ENCODE measurements around the gene SKIDA1. TPM values are rescaled to one million over a fixed set of nuclear protein-coding genes. Genes with fewer than 3 reads are reported as not detected.
A peak's percentile ranks its signal among the peaks of the same experiment; 100 is the strongest.

The SKIDA1 gene
- total RNA-seq, 1 donor from 2014 or later = 3.0 TPM

DNA sequence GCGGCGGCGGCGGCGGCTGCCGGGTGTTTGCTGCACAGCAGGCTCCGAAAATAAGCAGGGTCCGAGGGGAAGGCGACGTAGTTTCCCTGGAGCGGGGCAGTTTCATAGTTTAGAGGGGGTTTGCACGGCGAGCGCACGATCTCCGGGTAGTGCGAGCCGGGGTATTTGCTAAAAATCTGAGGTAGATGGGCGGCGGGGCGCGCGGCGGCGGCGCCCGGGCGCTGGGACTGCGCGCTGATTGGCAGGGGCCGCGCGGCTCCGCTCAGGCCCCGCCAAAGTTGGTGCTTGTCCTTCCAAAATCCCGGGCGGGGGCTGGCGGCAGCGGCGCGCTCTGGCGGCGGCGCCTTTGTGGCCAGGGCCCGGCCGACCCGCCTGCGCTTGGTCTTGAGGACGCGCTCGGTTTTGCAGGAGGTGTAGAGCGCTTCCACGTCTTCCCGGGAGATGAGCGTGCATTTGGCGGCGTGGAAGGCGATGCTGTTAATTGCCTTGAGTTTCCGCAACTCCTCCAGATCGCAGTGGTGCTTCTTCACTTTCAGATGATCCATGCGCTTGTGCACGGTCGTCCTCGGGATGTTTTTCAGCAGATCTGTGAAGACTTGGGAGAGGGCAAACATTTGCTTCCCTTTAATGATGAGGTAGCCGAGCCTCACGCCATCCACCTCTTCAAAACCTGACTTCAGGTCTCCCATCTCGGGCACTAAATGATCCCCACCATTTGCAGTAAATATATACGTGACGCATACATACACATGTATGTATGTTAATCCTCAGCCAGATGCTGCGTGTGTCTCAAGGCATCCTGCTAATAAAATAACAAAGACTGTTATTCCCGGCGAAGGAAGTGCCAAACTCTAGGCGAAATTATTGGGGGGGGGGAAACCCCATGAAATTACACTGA is 8.1 kb downstream of the SKIDA1 start:
- DNase-seq = peak; percentile 81

DNA sequence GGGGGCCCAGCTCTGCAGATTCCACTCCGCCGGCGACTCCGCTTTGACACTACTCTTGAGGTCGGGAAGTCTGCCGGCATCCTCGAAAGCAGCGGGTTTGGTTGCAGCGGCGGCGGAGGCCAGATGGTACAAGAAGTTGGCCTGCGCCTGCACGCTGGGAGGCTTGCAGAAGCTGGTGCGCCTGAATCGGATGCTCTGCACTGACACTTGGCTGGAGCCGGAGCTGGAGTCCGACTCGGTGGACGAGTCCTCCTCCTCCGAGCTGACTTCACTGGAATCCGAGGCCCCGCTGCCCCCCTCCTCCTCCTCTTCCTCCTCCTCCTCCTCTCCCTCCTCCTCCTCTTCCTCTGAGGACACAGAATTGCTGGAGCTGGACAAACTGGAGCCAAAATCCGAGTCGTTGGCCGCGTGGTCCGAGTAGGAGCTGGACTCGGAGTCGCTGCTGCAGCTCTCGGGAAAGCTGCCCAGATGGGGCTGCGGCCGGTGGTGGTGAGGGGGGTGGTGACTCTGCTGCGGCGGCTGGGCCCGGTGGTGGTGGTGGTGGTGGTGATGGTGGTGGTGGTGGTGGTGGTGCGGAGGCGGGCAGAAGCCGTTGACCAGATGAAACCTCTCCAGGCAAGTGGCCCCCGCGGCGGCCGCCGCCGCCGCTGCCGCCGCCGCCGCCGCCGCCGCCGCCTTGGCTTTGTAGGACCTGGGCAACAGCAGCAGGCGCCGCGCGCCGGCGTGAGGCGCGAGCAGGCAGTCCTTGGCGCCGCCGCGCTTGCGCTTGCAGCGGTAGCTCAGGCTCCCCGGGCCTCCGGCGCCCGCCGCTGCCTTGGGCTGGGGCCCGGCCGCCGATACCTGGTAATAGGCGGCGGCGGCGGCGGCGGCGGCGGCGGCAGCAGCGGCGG is 9.0 kb downstream of the SKIDA1 start:
- peak; percentile 75 for DNase-seq

DNA sequence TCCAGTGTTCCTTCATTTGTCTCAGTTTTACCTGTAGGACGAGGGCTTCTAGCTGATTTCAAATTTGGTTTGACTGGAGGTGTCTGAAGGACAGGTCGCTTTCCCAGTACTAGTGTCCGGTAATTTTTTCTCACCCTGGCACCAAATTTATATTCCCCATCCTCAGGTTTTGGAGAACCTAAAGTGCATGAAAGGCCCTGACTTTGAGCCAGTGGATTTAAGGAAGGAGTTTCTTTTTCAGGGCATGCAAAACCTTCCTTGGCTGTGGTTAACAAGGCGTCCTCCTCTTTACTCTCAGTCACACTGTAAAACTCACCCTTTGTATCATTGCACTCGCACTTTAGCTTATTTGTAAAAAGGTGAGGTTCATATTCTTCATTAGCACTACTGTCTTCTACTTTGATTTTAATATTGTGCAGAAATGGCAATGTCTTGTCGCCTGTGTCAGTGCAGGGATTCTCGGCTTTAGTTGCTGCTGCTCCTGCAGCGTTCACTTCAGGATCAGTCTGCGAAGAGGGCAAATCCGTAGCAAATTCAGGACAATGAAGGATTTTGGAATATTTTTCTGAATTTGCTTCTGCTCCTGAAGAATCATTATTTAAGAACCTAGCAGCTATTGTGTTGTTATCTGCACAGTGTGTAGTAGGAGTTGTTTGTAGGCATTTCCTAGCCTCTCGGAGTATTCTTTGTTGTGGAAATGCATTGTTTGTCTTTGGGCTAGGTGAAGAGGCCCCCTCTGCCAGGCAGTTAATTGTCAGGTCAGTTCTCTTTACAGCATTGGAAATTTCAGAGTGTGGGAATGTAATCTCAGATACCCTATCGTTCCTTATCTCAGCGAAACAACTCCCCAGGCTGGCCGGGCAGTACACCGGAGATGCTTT is 9.9 kb downstream of the SKIDA1 start:
- peak; percentile 60 for DNase-seq

DNA sequence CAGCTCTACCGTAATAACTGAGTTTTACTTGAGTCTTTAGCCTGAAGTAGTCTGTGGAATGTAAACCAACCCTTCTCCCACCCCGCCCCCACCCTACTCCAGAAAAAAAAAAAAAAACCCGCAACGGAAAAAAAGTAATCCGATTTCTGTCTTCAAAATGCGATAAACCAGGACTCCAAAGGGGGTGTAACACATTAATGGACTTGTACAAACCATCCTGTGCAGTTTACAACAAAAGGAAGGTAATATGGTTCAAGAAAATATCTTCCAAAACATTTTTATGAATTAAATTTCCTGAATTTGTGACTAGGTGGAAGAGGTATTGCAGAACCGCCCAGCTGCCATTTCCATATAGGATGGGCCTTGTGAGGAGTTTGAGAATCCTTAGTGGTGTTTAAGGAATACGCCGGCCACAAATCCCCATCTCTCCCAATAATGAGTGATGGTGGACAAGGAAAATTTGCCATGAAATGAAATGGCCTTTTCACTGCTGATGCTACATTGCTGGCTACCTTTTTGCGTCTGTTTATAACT is 10.6 kb downstream of the SKIDA1 start:
- peak; percentile 69 for DNase-seq

DNA sequence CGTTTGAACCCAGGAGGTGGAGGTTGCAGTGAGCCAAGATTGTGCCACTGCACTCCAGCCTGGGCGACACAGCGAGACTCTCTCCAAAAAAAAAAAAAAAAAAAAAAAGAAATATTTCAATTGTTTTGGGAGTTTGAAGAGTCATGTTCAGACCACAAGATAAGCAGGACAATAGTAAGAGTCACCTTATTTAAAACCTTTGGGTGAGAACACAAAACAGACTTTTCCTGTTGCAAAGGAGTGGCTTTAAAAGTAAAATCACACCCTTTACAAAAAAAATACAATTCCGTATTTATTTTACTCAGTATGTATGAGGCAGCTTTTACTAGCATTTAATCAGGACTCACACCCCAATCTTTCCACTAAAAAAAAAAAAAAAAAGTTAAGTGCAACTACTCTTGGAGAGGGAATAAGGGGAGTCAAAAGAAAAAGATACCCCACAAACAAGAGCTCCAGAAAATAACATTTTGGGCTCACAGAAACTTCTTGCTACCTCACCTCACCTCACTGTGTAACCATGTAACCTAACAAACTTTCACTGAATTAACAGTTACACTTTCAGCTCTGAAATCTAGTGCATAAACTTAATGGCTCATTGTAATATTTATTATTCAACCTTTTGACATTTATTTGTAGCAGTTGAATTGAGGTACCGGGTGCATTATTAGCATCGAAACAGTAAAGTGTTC is 11.2 kb downstream of the SKIDA1 start:
- DNase-seq = peak; percentile 22

DNA sequence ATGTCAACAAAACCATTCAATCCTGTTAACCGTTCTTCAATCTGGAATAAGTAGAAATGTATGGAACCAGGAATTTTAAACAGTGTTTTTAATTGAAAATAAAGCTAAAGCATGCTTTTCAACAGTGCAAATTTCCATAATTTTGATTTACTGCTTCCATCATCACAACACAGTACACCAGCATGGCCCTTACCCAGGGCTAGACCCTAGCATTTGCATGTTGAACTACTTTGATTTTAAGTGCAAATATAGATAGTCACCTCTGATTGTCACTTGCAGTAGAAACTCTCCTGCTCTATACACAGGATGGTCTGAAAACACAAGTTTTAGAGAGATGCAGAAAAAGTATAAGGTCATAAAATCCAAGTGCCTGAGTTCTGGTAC is 12.1 kb downstream of the SKIDA1 start:
- peak; percentile 24 for DNase-seq

DNA sequence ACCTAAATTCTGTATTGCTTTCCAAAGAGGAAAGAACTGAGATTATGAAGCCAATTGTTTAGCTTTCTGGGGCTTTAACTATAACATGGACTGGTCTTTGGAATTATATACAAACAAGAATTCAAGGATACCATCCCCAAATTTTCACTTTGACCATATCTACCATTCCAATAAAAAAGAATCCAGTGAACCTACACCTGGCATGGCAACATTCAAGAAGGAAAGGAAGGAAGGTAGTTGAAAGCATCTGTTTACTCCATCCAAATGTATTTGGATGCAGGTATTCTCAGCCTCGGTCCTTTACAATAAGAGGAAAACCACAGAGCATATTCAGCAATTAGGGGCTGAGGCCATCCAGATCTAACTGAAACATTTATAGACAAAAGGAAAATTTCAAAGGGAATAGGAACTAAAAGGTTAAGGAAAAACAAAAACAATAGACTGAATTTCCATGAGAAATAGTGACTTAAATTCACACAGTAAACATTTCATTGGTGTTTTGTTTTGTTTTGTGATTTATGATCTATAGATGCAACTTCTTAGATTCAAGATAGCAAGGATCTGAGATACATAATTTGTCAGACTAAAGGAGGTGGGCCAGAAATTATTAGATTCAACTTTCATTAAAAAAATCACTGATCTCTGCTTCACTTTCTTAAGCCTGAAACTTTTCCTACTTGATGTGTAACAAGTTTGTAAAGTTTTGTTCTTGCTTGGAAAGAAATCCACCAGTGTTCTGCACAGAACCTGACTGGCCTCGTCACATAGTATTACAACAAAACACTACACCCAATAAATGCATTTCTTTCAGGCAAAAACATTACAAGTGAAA is 12.7 kb downstream of the SKIDA1 start:
- peak; percentile 40 for DNase-seq

DNA sequence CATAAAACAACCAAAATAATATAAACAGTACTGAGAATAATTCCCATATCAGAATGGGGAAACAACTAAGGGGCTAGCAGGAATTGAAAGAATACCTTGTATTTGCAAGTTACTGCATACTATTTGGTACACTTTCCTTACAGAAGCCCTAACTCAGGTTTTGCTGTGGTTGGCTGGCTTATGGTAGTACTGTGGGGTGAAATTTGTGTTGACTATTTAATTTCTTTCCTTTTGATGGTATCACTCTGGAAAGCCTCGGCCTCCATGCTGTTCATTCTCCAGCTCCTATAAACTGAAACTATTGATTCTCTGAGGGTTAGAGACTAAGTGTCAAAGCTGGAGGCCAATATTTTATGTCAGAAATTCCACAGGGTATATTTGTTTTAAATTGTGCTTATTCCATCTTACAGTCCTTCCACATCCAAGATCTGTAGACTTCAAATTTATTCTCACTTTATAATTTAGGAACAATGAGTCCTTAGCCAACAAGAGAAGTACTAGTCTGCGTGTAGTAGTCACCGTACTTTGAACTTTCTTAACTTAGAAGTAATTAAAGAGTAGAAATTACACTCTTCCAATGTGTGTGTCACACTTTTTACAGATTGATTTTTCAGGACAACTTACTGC is 13.4 kb downstream of the SKIDA1 start:
- DNase-seq = peak; percentile 45

DNA sequence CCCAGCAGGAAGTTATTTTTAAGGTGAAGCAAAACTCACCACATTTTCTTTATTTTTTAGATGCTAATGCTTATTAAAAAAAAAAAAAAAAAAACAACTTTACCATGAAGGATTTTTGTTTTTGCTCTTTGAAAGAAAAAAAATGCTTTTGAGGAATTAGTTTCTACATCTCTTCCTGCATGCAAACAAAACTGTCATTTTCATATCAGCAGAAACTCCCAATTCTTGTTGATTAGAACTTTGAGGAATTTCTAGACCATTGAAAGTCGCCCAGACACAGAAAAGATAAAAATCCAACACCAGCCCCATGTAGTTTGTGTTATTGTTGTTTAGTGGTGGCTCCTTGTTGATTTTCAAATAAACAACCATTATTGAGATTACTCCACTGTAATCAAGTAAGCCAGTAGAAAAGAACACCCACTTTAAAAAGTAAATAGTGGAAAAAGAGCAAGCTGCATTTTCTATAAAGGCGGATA is 14.3 kb downstream of the SKIDA1 start:
- DNase-seq = peak; percentile 41

DNA sequence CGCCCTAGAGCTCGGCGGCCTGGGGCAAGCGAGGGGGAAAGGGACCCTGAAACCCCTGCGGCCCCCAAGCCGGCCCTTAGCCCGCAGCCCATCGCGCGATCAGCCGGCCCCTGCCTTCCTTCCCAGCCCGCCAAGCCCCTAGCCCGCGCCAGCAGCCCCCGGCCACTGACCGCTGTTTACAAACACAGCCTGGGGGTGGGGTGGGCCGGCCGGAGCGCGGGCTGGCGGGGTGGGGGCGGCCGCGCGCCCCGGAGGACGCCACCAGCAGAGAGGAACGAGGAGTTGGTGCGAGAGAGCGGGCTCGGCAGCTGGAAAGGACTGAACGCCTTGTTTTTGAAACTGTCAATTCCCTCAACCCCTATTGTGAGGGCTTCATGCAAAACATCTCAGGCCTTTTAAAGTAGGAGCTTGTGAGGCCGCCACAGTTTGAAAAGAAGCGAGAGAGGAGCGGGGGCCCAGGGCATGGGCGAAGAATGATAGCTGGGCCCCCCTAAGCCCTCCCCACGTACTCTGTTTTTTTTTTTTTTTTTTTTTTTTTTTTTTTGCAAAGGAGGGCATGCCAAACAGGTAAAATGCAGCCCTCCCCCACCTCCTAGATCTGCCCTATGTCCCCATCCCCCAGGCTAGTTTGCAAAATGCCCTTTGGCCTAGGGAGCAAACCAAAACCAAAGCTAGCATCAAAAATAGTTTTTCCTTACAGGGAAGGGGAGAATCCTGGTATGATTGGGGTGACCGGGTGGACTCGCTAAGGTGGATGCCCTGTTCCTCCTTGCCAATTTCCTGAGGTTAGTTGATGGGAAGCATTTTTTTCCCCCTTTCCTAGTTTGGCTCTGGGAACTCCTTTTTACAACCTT is 15.0 kb downstream of the SKIDA1 start:
- peak; percentile 72 for DNase-seq

DNA sequence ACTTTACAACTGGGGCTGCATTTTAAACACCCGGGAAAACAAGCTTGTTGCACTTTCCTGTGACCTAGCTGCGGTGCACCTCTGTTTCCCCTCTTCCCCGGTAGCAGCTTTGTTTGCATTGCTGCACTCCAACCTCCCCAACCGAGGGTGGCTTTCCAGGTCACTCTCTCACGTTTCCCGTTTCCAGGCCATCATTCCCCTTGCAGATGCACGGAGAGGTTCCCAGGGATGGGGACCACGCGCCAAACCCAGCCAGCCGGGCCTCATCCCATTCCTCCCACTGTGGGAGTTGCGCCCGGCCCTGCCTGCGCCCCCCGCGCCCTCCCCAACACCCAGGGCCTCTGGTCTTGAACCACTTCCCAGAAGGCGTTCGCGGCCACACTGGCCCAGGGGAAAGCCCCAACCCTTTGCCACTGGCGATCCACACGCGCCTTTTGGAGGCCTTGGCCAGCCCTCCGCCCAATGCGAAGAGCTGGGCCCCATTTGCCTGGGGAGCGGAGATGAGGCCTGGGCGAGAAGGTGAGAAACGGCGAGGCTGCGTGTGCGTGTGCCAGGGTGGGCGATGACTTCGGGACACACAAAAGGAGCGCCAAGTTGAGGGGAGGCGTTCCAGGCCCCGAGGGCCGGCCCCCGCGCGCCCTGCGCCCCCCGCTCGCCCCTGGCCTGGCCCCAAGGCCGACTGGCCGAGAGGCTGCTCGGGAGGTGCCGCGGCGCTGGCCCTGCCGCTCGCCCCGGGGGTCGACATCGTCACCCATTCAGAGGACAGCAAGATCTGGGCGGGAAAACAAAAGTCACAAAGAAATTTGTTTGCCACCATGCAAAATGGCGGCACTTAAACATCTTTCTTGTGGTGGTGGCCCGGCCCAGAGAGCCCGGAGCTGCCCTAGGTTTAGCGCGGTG is 15.9 kb downstream of the SKIDA1 start:
- DNase-seq = peak; percentile 57

DNA sequence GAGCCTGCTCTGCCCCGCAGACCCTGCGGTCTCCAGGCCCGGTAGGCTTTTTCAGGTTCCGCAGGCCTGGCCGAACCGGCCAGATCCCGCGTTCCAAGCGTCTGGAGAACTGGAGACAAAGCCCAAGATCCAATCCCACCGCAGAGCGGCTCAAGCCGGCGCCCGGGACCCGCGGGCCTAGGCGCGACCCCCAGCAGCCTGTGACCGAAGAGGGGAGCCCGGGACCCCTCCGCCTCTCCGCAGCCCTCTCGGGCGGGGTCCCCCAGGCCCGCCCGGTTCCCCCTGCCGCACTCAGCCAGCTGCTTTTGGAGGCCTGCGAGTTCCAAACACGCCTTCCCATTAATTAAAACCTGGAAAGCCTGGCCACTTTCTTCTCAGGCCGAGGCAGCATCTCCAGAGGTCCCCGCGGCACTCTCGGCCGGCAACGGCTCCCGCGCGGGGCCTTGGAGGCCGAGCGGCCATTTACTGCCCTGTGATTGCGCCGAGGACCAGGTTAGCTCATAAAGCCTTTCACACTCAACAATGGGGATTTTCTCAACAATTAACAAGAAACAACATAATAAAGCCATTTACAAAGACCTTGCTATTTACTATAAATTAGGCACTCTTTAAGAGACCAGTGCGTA is 16.7 kb downstream of the SKIDA1 start:
- peak; percentile 57 for DNase-seq

DNA sequence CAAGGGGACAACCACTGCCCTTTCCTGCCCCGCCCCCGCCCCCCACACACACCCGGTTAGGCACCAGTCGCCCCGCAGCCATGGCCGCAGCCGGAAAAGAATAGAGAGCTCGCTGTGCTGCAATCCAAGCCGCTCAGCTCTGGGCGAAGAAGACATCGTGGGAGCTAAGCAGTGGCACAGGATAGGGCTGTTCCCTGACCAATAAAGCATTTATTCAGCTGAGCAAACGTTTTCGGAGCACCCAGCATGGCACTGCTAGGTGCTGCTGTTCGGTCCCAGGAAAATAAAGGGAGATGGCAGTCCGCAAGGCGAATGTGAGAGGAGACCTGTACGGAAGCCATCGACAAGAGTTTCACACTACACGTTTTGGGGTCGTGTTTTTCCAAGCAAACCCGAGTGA is 18.3 kb downstream of the SKIDA1 start:
- DNase-seq = peak; percentile 19

DNA sequence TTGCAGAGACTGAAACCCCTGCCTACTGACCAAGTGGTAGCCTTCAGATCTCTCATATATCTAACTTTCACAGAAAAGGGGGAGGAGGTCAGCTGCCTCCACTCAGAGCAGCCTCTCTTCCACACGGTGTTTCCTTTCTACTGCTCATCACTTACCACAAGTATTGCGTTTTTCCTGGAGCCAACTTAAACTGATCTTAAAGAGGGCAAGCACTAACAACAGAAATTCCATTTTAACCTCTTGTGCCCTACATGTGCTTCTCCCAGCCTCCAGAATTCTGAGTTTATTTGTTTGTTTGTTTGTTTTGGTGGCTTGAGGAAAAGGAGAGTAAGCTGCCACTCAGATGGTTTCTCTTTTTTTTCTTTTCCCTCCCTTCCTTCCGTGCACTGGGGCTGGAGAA is 19.1 kb downstream of the SKIDA1 start:
- peak; percentile 24 for DNase-seq

DNA sequence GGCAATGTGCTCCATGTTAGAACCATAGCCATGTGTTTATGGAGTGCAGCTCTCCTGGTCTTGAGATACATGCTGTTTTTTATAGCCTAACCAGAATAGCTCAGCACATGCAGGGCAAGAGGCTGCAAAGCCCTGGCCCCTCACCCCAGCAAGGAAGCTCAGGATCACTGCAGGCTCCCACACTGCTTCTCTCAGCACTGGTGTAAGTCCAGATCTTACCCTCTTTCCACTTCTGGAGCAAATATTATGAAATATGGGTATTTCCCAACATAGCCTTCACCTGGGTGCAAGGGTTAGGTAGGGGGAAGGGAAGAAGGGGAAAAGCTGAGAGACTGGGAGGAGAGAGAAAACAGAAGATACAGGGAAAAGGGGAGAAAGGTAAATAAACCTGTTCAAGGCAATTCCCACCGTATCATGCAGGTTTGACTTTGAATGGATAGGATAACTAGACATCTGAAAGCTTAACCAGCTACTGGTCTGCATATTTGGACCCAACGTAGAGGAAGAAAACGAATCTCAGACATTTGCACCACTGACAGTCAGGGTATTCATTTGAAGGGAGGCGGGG is 19.7 kb downstream of the SKIDA1 start:
- DNase-seq = peak; percentile 52

DNA sequence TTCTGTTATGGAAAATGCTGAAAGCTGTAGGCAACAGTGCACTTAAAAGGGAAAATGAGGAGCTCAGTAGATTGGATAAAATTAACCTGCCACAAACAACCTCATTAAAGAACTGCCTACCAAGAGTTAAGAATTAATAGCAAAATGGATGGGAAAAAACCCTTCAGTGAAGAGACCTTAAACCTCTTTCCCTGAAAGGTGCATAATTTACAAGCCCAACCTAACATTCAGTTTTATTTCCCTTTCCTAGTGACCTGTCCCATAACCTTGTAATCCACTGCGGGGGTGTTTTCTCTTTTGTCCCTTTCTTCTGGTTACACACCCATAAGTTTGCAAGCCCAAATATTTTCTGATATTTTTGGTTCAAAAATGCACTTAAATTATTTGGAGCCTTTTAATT is 21.9 kb downstream of the SKIDA1 start:
- peak; percentile 1 for DNase-seq

DNA sequence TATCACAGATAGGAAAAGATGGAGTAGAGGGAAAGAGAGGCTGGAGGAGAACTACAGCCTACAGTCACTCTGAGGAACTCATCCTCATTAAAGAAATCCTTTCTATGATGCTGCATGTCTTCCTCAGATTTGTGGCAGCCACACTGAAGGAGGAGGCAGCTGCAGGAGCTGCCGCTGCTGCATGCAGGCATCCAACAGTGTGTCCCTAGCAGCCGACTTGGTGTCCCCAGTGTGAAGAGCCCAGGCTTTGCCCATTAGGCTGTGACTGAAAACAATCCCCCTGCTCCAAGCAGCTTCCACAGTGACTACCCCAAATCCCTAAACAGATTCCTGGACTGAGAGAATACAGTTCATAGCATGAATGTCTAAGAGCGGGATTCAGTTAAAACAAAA is 23.1 kb downstream of the SKIDA1 start:
- DNase-seq = peak; percentile 60

All from tongue (tissue), 2 donors.